Measurements from ENCODE around the gene NAALADL2.
A peak's percentile ranks its signal among the peaks of the same experiment; 100 is the strongest.

Gene NAALADL2

GRCh38 chr3:175301741-175302140, 442.6 kb downstream of the NAALADL2 start:
- Histone ChIP-seq H3K79me2 (ENCODE audit: low read length) (no peaks in the 10 kb centered on the region), H3K27ac (ENCODE audit: low read length) (no peak overlapping the region), H4K20me1 (ENCODE audit: insufficient read depth, low read length) (no peaks in the 10 kb centered on the region), H3K36me3 (replicated peaks; ENCODE audit: low read depth, low read length) (no peaks in the 10 kb centered on the region), H3K9me3 (ENCODE audit: insufficient read depth, low read length) (no peaks in the 10 kb centered on the region), H3K4me2 (ENCODE audit: low read length) (no peak overlapping the region), H2AFZ (ENCODE audit: low read depth, low read length) (no peak overlapping the region), H3K4me1 (ENCODE audit: low read length) (peaks cover 13% of the 10 kb centered on the region), H3K27me3 (ENCODE audit: low read depth, low read length) (no peaks in the 10 kb centered on the region), H3K9ac (ENCODE audit: low read length) (no peak overlapping the region), H3K4me3 (ENCODE audit: low read length) (no peak overlapping the region)
- TF ChIP-seq CTCF (IDR thresholded peaks at IDR 0.05; ENCODE audit: low read depth, low read length) (no peak), EZH2phosphoT487 (IDR thresholded peaks at IDR 0.05; ENCODE audit: low read depth) (no peak)

- Histone ChIP-seq H2AFZ (ENCODE audit: low read depth, low read length) (peak overlapping the region; percentile 65), H3K36me3 (replicated peaks; ENCODE audit: low read depth, low read length) (no peaks in the 10 kb centered on the region), H3K27me3 (ENCODE audit: low read depth, low read length) (no peaks in the 10 kb centered on the region), H3K4me3 (ENCODE audit: low read length) (peak overlapping the region; percentile 2; the same call in 1 of the 2 replicates), H4K20me1 (ENCODE audit: insufficient read depth, low read length) (no peaks in the 10 kb centered on the region), H3K79me2 (ENCODE audit: low read length) (no peaks in the 10 kb centered on the region), H3K9ac (ENCODE audit: low read length) (no peak overlapping the region), H3K9me3 (ENCODE audit: insufficient read depth, low read length) (no peaks in the 10 kb centered on the region), H3K4me1 (ENCODE audit: low read length) (peaks cover 22% of the 10 kb centered on the region), H3K4me2 (ENCODE audit: low read length) (peak overlapping the region; percentile 15), H3K27ac (ENCODE audit: low read length) (peak overlapping the region; percentile 45)
- TF ChIP-seq CTCF (IDR thresholded peaks at IDR 0.05; ENCODE audit: low read depth, low read length), result no peak
- TF ChIP-seq EZH2phosphoT487 (IDR thresholded peaks at IDR 0.05; ENCODE audit: low read depth), result no peak
Observed at GRCh38 chr3:175304404-175304803, 445.3 kb downstream of the NAALADL2 start.

GRCh38 chr3:175307642-175308041, 448.5 kb downstream of the NAALADL2 start:
- Histone ChIP-seq H3K36me3 (replicated peaks; ENCODE audit: low read depth, low read length) (no peaks in the 10 kb centered on the region), H3K9me3 (ENCODE audit: insufficient read depth, low read length) (no peaks in the 10 kb centered on the region), H3K27me3 (ENCODE audit: low read depth, low read length) (no peaks in the 10 kb centered on the region), H3K4me3 (ENCODE audit: low read length) (no peak overlapping the region), H3K4me2 (ENCODE audit: low read length) (peak overlapping the region; percentile 27), H3K27ac (ENCODE audit: low read length) (no peak overlapping the region), H4K20me1 (ENCODE audit: insufficient read depth, low read length) (no peaks in the 10 kb centered on the region), H2AFZ (ENCODE audit: low read depth, low read length) (no peak overlapping the region), H3K9ac (ENCODE audit: low read length) (no peak overlapping the region), H3K4me1 (ENCODE audit: low read length) (peaks cover 22% of the 10 kb centered on the region), H3K79me2 (ENCODE audit: low read length) (no peaks in the 10 kb centered on the region)
- no peak for TF ChIP-seq CTCF (IDR thresholded peaks at IDR 0.05; ENCODE audit: low read depth, low read length)

- Histone ChIP-seq H3K36me3 (replicated peaks; ENCODE audit: low read depth, low read length) (no peaks in the 10 kb centered on the region), H2AFZ (ENCODE audit: low read depth, low read length) (no peak overlapping the region), H3K79me2 (ENCODE audit: low read length) (no peaks in the 10 kb centered on the region), H3K9me3 (ENCODE audit: insufficient read depth, low read length) (no peaks in the 10 kb centered on the region), H3K4me3 (ENCODE audit: low read length) (no peak overlapping the region), H4K20me1 (ENCODE audit: insufficient read depth, low read length) (no peaks in the 10 kb centered on the region), H3K27ac (ENCODE audit: low read length) (no peak overlapping the region), H3K9ac (ENCODE audit: low read length) (no peak overlapping the region), H3K4me1 (ENCODE audit: low read length) (peaks cover 22% of the 10 kb centered on the region), H3K4me2 (ENCODE audit: low read length) (peak overlapping the region; percentile 27; the same call in 1 of the 2 replicates), H3K27me3 (ENCODE audit: low read depth, low read length) (no peaks in the 10 kb centered on the region)
- TF ChIP-seq EZH2phosphoT487 (IDR thresholded peaks at IDR 0.05; ENCODE audit: low read depth) (no peak), CTCF (IDR thresholded peaks at IDR 0.05; ENCODE audit: low read depth, low read length) (no peak)
Observed at GRCh38 chr3:175308097-175308496, 449.0 kb downstream of the NAALADL2 start.

Measured in OCI-LY3 (cell line).